Astrocyte (in vitro differentiated cells and primary cell): ENCODE data around the gene ZNF117. TPM values are rescaled to one million over a fixed set of nuclear protein-coding genes. Genes with fewer than 3 reads are reported as not detected.
"Not testable (repeated sequence)": the region's sequence is repeated elsewhere in the genome, so short reads cannot be mapped to it uniquely, and the experiment has no call there.

Experiments
- DNase-seq: peaks from one replicate; pipeline ENCODE4 v3.0.0-alpha.2; 2010; ENCODE audit warnings: low read depth
- FAIRE-seq: peaks from 2 replicates; lab custom pipeline; 2011; peaks lifted over from hg19 to GRCh38; lab: Jason Lieb, UNC
- H2AFZ ChIP-seq: 2 replicates; pipeline ENCODE4 v1.6.0; 2012; ENCODE audit warnings: low read depth, low read length, inconsistent platforms
- H3K27ac ChIP-seq: 2 replicates; pipeline ENCODE4 v1.5.1; 2011; ENCODE audit warnings: low read depth, low read length, inconsistent platforms
- H3K27me3 ChIP-seq: 2 replicates; pipeline ENCODE4 v1.6.0; 2011; ENCODE audit warnings: low read length, inconsistent platforms; ENCODE audit not compliant: insufficient read depth
- H3K36me3 ChIP-seq: 2 replicates; pipeline ENCODE4 v1.5.1; 2011; ENCODE audit warnings: low read length, inconsistent platforms; ENCODE audit not compliant: insufficient read depth
- H3K4me1 ChIP-seq: 2 replicates; pipeline ENCODE4 v1.5.1; 2011; ENCODE audit warnings: low read length, inconsistent platforms; ENCODE audit not compliant: insufficient read depth
- H3K4me2 ChIP-seq: 2 replicates; pipeline ENCODE4 v1.6.0; 2012; ENCODE audit warnings: low read length, inconsistent platforms
- H3K4me3 ChIP-seq: 2 replicates; pipeline ENCODE4 v1.5.1; 2011; ENCODE audit warnings: low read depth, mild to moderate bottlenecking, low read length, inconsistent platforms; ENCODE audit not compliant: insufficient read depth
- H3K79me2 ChIP-seq: 2 replicates; pipeline ENCODE4 v1.6.0; 2012; ENCODE audit warnings: mild to moderate bottlenecking, low read length, inconsistent platforms; ENCODE audit not compliant: insufficient read depth
- H3K9ac ChIP-seq: 2 replicates; pipeline ENCODE4 v1.6.0; 2012; ENCODE audit warnings: mild to moderate bottlenecking, low read length, inconsistent platforms
- H3K9me3 ChIP-seq: 2 replicates; pipeline ENCODE4 v1.5.1; 2012; ENCODE audit warnings: low read depth, mild to moderate bottlenecking, low read length, inconsistent platforms; ENCODE audit not compliant: insufficient read depth
- H4K20me1 ChIP-seq: 2 replicates; pipeline ENCODE4 v1.6.0; 2012; ENCODE audit warnings: low read length, inconsistent platforms; ENCODE audit not compliant: insufficient read depth
- H3K27ac Mint-ChIP-seq: one replicate; pipeline ENCODE4 v1.8.0; 2021; ENCODE audit warnings: mild to moderate bottlenecking, mixed read lengths; ENCODE audit not compliant: unreplicated experiment
- H3K27me3 Mint-ChIP-seq: one replicate; pipeline ENCODE4 v1.8.0; 2021; ENCODE audit warnings: low read depth, mixed read lengths; ENCODE audit not compliant: unreplicated experiment
- H3K36me3 Mint-ChIP-seq: one replicate; pipeline ENCODE4 v1.8.0; 2021; ENCODE audit warnings: low read depth, mixed read lengths; ENCODE audit not compliant: unreplicated experiment
- H3K4me1 Mint-ChIP-seq: one replicate; pipeline ENCODE4 v1.8.0; 2021; ENCODE audit warnings: low read depth, mixed read lengths; ENCODE audit not compliant: unreplicated experiment
- H3K4me3 Mint-ChIP-seq: one replicate; pipeline ENCODE4 v1.8.0; 2021; ENCODE audit warnings: mild to moderate bottlenecking, moderate library complexity, mixed read lengths; ENCODE audit not compliant: unreplicated experiment
- H3K9me3 Mint-ChIP-seq: one replicate; pipeline ENCODE4 v1.8.0; 2021; ENCODE audit warnings: mild to moderate bottlenecking, mixed read lengths; ENCODE audit not compliant: unreplicated experiment
- EZH2 ChIP-seq: IDR thresholded peaks from 2 replicates; pipeline ENCODE4 v1.6.1; 2012; ENCODE audit warnings: mild to moderate bottlenecking, low read length, inconsistent platforms; ENCODE audit not compliant: insufficient read depth
- total RNA-seq: library from RNA; stranded (reverse); gene quantifications from 2 replicates; pipeline ENCODE4 v1.2.1, GENCODE V29; 2021
- TF ChIP-seq, protein P1 (sequence below): IDR thresholded peaks from 2 replicates; pipeline ENCODE4 v1.5.1; 2011; ENCODE audit warnings: low read depth, mild to moderate bottlenecking, inconsistent platforms, low read length, moderate library complexity; ENCODE audit not compliant: insufficient read depth

Gene ZNF117
- total RNA-seq, 1 donor from 2014 or later: 10.2 TPM

DNA sequence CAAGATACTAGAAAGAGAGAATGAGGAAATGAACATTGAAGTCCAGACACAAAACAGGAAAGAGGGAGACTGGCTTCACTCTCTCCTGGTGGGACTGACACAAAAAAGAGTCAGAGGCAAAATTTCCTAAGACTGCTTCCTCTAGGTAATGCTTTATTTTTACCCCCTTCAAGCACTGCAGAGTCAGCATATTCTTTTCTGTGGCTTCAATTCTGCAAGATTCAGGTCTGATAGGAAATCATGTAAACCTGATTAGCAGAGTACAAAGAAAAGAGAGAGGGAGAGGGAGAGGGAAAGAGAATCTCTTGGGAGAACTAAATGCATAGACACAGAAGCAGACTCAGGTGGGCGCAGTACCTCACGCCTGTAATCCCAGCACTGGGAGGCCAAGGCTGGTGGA is 18.6 kb upstream of the ZNF117 start:
- H3K4me3 Mint-ChIP-seq, H3K4me2 ChIP-seq, H3K9me3 Mint-ChIP-seq, H3K9ac ChIP-seq, H3K27me3 Mint-ChIP-seq, H3K27ac Mint-ChIP-seq, H3K4me3 ChIP-seq, H3K27me3 ChIP-seq, H3K36me3 Mint-ChIP-seq, H2AFZ ChIP-seq, H4K20me1 ChIP-seq, H3K9me3 ChIP-seq, FAIRE-seq, H3K27ac ChIP-seq, H3K4me1 Mint-ChIP-seq, H3K4me1 ChIP-seq, DNase-seq, H3K36me3 ChIP-seq: not testable (repeated sequence)
- peaks cover 20% of the 10 kb centered on the region for H3K79me2 ChIP-seq

DNA sequence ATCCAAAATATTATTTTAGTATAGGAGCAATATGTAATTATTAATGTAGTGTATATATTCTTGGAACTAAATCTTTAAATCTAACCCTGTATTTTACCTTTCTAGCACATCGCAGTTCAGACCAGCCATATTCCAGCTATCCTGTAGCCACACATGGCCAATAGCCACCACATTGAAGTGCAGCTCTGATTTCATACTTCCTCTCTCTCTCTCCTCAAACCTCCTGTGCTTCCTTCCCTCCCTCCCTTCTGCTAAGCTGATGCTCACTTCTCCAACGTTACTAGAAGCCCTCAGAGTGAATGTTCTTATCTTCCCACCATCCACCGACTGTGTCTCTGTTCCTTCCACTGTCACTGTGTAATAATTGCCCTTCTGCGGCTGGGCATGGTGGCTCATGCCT is 16.2 kb upstream of the ZNF117 start:
- peak overlapping the region; percentile 11 for H3K4me3 Mint-ChIP-seq
- not testable (repeated sequence) for H3K27ac ChIP-seq, H3K4me2 ChIP-seq, H3K4me3 ChIP-seq, H3K27ac Mint-ChIP-seq, H3K27me3 ChIP-seq, H3K36me3 ChIP-seq, H3K27me3 Mint-ChIP-seq, DNase-seq, H3K4me1 Mint-ChIP-seq, H3K9ac ChIP-seq, H3K36me3 Mint-ChIP-seq, H3K9me3 ChIP-seq, H3K9me3 Mint-ChIP-seq, H3K4me1 ChIP-seq, FAIRE-seq, H4K20me1 ChIP-seq
- H3K79me2 ChIP-seq: peaks cover 44% of the 10 kb centered on the region
- H2AFZ ChIP-seq: peak overlapping the region; percentile 98

- Mint-ChIP-seq H3K36me3 (peaks cover 8% of the 10 kb centered on the region), H3K9me3 (peaks cover under 1% of the 10 kb centered on the region), H3K27me3 (no peaks in the 10 kb centered on the region), H3K27ac (peak within 1 kb of the TSS; percentile 98), H3K4me3 (peak within 1 kb of the TSS; percentile 97), H3K4me1 (peaks cover 6% of the 10 kb centered on the region)
- Histone ChIP-seq H3K9ac (peak within 1 kb of the TSS; percentile 93), H2AFZ (peak within 1 kb of the TSS; percentile 98), H3K36me3 (no peaks in the 10 kb centered on the region), H3K79me2 (peaks cover 51% of the 10 kb centered on the region), H3K4me3 (peak within 1 kb of the TSS; percentile 90), H3K27ac (peak within 1 kb of the TSS; percentile 92), H3K4me2 (peak within 1 kb of the TSS; percentile 84), H3K27me3 (no peaks in the 10 kb centered on the region), H3K4me1 (no peaks in the 10 kb centered on the region), H3K9me3 (peaks cover 4% of the 10 kb centered on the region), H4K20me1 (peaks cover 9% of the 10 kb centered on the region)
- TF ChIP-seq, protein P1, sequence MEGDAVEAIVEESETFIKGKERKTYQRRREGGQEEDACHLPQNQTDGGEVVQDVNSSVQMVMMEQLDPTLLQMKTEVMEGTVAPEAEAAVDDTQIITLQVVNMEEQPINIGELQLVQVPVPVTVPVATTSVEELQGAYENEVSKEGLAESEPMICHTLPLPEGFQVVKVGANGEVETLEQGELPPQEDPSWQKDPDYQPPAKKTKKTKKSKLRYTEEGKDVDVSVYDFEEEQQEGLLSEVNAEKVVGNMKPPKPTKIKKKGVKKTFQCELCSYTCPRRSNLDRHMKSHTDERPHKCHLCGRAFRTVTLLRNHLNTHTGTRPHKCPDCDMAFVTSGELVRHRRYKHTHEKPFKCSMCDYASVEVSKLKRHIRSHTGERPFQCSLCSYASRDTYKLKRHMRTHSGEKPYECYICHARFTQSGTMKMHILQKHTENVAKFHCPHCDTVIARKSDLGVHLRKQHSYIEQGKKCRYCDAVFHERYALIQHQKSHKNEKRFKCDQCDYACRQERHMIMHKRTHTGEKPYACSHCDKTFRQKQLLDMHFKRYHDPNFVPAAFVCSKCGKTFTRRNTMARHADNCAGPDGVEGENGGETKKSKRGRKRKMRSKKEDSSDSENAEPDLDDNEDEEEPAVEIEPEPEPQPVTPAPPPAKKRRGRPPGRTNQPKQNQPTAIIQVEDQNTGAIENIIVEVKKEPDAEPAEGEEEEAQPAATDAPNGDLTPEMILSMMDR: no peak
- TF ChIP-seq EZH2: no peak
- peak; percentile 89 for DNase-seq
- peak; percentile 43 for FAIRE-seq
These were observed 15.5 kb upstream of the ZNF117 start, which contains the start of gene ERV3-1 for GRCh38 chr7:65006094-65006992. Gene ERV3-1, minus strand, starts transcription at chr7:65006687. Its CDS starts 13,661 bp downstream, at chr7:64993026.
